ENCODE data around the gene ROR1.

The ROR1 gene

DNA sequence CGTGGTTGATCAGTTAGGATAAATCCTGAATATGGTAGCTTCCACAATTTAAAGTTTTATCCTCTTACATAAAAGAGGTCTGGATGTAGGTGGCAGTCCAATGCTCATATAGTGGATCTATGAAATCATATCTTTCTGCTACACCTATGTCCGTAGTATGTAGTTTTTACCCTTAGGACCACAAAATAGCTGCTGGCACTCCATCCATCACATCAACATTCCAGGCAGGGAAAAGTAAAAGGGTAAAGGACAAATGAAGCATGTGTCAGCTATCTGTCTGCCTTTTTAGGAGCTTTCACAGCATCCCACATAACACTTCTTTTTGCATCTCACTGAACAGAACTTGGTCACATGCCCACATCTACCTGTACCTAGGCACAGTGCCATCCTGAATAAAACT lies 184.7 kb downstream of the ROR1 start:
- Histone ChIP-seq H3K9ac (ENCODE audit: low read depth, low read length) (no peak overlapping the region), H3K4me3 (ENCODE audit: low read depth, low read length) (no peak overlapping the region), H3K27me3 (ENCODE audit: control insufficient read depth, insufficient read depth, low read length) (no peaks in the 10 kb centered on the region), H3K9me3 (ENCODE audit: control insufficient read depth, insufficient read depth, low read length) (peaks cover 6% of the 10 kb centered on the region), H3K36me3 (ENCODE audit: control insufficient read depth, insufficient read depth, low read length) (no peaks in the 10 kb centered on the region), H3K4me1 (ENCODE audit: control insufficient read depth, insufficient read depth, low read length) (no peaks in the 10 kb centered on the region)

DNA sequence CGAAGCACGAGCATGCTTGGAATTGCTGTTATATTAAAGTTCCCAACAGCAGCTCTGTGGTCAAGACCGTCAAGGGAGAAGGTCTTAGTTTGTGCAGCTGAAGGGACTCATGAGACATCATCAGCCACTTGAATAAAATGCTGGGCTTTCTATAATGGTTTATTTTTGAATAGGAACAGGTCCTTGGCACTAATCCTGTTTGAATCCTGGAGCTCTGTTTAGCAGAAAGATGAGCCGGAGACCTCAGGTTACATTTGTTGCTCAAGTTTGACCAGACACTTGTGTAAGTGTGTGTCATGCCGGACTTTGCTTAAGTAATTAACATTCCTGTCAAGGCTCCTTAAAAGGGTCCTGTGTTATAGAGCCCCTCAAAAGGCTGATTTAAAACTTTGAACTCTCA lies 186.5 kb downstream of the ROR1 start:
- no peak overlapping the region for H3K4me3 ChIP-seq (ENCODE audit: low read depth, low read length)
- H3K9me3 ChIP-seq (ENCODE audit: control insufficient read depth, insufficient read depth, low read length) = no peaks in the 10 kb centered on the region
- no peaks in the 10 kb centered on the region for H3K36me3 ChIP-seq (ENCODE audit: control insufficient read depth, insufficient read depth, low read length)
- no peaks in the 10 kb centered on the region for H3K4me1 ChIP-seq (ENCODE audit: control insufficient read depth, insufficient read depth, low read length)
- no peaks in the 10 kb centered on the region for H3K27me3 ChIP-seq (ENCODE audit: control insufficient read depth, insufficient read depth, low read length)
- no peak overlapping the region for H3K9ac ChIP-seq (ENCODE audit: low read depth, low read length)

DNA sequence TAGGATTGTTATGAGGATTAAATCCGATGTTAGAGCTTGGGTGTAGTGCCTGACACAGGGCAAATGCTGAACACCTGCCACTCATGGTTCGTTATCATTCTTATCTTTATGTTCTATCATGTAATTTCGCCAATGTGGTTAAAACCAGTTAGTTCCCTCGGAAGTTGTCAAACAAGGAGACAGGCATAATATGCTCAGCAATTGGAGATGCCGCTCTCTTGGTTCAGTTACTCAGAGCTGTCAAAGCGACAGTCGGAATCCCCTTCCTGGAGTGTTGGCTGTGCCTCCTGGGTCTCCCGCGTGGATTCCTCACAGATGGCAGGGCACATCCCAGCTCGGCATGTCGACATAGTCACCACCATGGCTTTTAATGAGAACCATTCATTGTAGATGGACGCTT lies 192.2 kb downstream of the ROR1 start:
- no peaks in the 10 kb centered on the region for H3K27me3 ChIP-seq (ENCODE audit: control insufficient read depth, insufficient read depth, low read length)
- no peak overlapping the region for H3K9ac ChIP-seq (ENCODE audit: low read depth, low read length)
- H3K9me3 ChIP-seq (ENCODE audit: control insufficient read depth, insufficient read depth, low read length) = no peaks in the 10 kb centered on the region
- H3K4me3 ChIP-seq (ENCODE audit: low read depth, low read length) = no peak overlapping the region
- peaks cover 2% of the 10 kb centered on the region for H3K4me1 ChIP-seq (ENCODE audit: control insufficient read depth, insufficient read depth, low read length)
- no peaks in the 10 kb centered on the region for H3K36me3 ChIP-seq (ENCODE audit: control insufficient read depth, insufficient read depth, low read length)

DNA sequence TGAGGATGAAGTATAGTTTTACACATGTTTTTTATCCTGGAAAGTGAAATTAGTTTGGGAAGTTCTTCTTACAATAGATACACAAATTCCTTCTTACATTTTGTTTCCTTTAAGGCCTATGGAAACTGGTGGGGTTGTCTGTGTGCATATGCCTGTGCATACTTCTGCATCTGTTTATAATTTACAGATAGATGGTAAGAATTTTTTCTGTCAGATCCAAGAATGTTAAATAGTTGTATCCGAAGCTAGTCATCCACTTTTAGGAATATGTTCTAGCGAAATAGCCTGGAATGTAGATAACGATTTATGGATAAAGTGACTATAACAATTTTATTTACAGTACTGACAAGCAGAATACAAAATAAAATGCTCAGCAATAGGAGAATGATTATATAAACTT lies 194.1 kb downstream of the ROR1 start:
- H3K27me3 ChIP-seq (ENCODE audit: control insufficient read depth, insufficient read depth, low read length) = no peaks in the 10 kb centered on the region
- H3K9ac ChIP-seq (ENCODE audit: low read depth, low read length) = no peak overlapping the region
- peaks cover 2% of the 10 kb centered on the region for H3K4me1 ChIP-seq (ENCODE audit: control insufficient read depth, insufficient read depth, low read length)
- H3K4me3 ChIP-seq (ENCODE audit: low read depth, low read length) = no peak overlapping the region
- H3K36me3 ChIP-seq (ENCODE audit: control insufficient read depth, insufficient read depth, low read length) = no peaks in the 10 kb centered on the region
- H3K9me3 ChIP-seq (ENCODE audit: control insufficient read depth, insufficient read depth, low read length) = no peaks in the 10 kb centered on the region

DNA sequence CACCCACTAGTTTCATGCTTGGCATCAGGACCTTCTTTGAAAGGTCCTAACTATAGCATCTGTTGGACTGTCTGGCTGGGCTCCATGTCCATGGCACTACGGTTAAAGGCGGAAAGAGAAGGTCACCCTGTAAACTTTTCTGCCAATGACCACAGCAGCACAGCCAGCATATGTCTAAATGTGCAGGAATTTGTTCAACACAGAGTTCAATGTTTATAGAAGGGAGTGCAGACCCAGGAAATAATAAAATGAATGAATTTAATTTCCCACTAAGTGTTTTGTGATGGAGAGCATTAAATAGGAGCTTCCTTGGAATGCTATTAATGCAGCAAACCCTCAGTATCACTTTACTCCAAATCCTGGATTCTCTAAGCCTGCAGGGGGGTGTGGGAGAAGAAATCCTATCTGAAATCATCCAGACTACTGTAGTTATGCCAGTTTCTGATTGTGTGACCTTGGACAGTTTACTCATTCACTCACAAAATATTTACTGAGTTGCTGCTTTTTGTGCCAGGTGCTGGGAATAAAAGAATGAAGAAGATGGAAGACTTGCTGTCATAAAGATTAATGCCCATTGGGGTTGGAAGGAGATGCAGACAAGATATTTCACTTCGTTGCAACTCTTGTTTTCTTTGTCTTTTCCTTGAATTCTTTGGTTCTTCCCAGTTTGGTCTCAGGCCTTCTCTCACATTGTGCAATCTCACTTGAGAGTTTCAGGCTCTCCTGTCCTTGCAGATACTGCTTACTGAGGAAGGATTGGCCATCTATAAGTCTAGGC lies 195.0 kb downstream of the ROR1 start:
- Histone ChIP-seq H3K36me3 (ENCODE audit: control insufficient read depth, insufficient read depth, low read length) (no peaks in the 10 kb centered on the region), H3K27me3 (ENCODE audit: control insufficient read depth, insufficient read depth, low read length) (no peaks in the 10 kb centered on the region)

DNA sequence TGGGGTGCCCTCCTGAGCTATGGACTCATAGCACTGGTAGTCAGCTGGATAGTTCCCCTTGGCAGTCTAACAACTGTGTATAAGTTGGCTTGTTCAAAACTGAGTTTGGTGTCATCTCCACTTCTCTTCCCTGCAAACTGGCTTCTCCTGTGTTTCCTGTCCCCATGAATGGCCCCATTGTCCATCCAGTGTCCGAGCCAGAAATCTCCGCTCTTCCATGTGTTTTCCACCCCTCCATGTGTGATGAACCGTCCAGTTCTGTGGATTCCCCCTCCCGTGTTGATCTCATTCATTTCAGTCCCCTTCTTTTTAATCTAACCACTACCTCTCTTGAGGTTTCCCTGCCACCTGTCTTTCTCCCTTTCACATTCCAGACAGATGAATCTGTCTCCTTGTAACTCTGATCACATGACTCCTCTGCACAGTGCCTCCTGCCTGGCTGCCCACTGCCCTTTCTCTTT lies 195.7 kb downstream of the ROR1 start:
- Histone ChIP-seq H3K4me3 (ENCODE audit: low read depth, low read length) (no peak overlapping the region), H3K9me3 (ENCODE audit: control insufficient read depth, insufficient read depth, low read length) (no peaks in the 10 kb centered on the region), H3K4me1 (ENCODE audit: control insufficient read depth, insufficient read depth, low read length) (peaks cover 2% of the 10 kb centered on the region), H3K27me3 (ENCODE audit: control insufficient read depth, insufficient read depth, low read length) (no peaks in the 10 kb centered on the region), H3K36me3 (ENCODE audit: control insufficient read depth, insufficient read depth, low read length) (no peaks in the 10 kb centered on the region), H3K9ac (ENCODE audit: low read depth, low read length) (no peak overlapping the region)

More for the DNA sequence above, 195.0 kb downstream of the ROR1 start:
- H3K9me3 ChIP-seq (ENCODE audit: control insufficient read depth, insufficient read depth, low read length) = no peaks in the 10 kb centered on the region
- no peak overlapping the region for H3K9ac ChIP-seq (ENCODE audit: low read depth, low read length)
- no peak overlapping the region for H3K4me3 ChIP-seq (ENCODE audit: low read depth, low read length)
- H3K4me1 ChIP-seq (ENCODE audit: control insufficient read depth, insufficient read depth, low read length) = peaks cover 2% of the 10 kb centered on the region

DNA sequence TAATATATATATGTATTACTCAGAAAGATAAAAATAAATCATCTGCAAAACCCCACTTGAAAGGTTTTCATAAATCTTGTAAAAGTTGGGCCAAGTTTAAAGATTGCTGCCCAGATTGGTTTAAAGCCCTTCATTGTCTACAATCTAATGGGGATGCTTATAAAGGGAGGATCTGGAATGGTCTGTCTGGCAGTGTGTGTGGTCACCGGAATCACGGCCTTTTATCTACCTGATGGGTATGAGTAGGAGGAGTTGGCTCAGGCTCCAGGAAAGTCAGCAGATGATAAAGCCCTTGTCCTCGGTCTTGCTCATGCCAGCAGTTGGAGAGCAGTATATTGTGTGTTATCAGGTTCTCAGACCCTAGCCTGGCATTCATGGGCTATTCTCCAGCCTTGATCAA lies 197.7 kb downstream of the ROR1 start:
- H3K4me3 ChIP-seq (ENCODE audit: low read depth, low read length) = no peak overlapping the region
- no peak overlapping the region for H3K9ac ChIP-seq (ENCODE audit: low read depth, low read length)
- H3K4me1 ChIP-seq (ENCODE audit: control insufficient read depth, insufficient read depth, low read length) = no peaks in the 10 kb centered on the region
- no peaks in the 10 kb centered on the region for H3K36me3 ChIP-seq (ENCODE audit: control insufficient read depth, insufficient read depth, low read length)
- H3K27me3 ChIP-seq (ENCODE audit: control insufficient read depth, insufficient read depth, low read length) = no peaks in the 10 kb centered on the region
- no peaks in the 10 kb centered on the region for H3K9me3 ChIP-seq (ENCODE audit: control insufficient read depth, insufficient read depth, low read length)

DNA sequence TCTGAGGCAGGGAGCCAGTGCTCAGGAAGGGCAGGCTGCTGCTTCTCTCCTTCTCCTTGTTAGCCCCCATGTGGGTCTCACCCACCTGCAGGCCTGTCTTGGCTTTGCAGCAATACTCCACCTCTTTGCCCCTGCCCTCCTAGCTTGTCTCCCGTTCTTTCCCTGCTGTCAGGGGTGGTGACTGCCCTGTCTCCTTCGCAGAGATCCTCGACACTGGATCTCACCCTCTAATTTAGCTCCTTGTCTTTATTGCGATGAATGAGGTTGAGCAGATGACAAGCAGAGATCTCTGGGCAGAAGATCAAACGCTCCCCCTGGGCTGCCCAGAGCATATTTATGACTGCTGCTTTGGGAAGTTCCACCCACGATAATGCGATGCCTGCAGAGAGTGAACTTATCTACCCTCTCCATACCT lies 199.2 kb downstream of the ROR1 start:
- Histone ChIP-seq H3K27me3 (ENCODE audit: control insufficient read depth, insufficient read depth, low read length) (no peaks in the 10 kb centered on the region), H3K9me3 (ENCODE audit: control insufficient read depth, insufficient read depth, low read length) (no peaks in the 10 kb centered on the region), H3K9ac (ENCODE audit: low read depth, low read length) (no peak overlapping the region), H3K36me3 (ENCODE audit: control insufficient read depth, insufficient read depth, low read length) (no peaks in the 10 kb centered on the region), H3K4me3 (ENCODE audit: low read depth, low read length) (no peak overlapping the region), H3K4me1 (ENCODE audit: control insufficient read depth, insufficient read depth, low read length) (no peaks in the 10 kb centered on the region)

DNA sequence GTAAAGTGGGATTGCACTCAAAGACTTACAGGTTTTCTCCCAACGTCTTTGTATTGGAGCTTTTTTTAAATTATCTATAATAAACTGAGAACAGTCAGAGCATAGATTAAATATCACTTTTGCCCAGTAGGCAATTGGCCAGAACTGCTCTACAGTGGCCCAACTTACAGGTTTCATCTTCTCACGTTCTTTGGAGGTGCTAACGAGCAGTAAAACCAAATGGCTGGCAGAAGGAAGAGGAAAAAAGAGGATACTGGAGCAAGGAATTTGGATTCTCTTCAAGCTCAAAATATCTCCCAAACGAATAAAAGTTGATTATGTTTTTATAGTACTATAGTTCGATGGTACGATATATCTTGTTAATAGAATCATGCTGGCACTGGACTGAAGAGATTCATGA lies 201.1 kb downstream of the ROR1 start:
- no peak overlapping the region for H3K4me3 ChIP-seq (ENCODE audit: low read depth, low read length)
- no peaks in the 10 kb centered on the region for H3K4me1 ChIP-seq (ENCODE audit: control insufficient read depth, insufficient read depth, low read length)
- no peak overlapping the region for H3K9ac ChIP-seq (ENCODE audit: low read depth, low read length)
- H3K27me3 ChIP-seq (ENCODE audit: control insufficient read depth, insufficient read depth, low read length) = no peaks in the 10 kb centered on the region
- no peaks in the 10 kb centered on the region for H3K36me3 ChIP-seq (ENCODE audit: control insufficient read depth, insufficient read depth, low read length)
- no peaks in the 10 kb centered on the region for H3K9me3 ChIP-seq (ENCODE audit: control insufficient read depth, insufficient read depth, low read length)

DNA sequence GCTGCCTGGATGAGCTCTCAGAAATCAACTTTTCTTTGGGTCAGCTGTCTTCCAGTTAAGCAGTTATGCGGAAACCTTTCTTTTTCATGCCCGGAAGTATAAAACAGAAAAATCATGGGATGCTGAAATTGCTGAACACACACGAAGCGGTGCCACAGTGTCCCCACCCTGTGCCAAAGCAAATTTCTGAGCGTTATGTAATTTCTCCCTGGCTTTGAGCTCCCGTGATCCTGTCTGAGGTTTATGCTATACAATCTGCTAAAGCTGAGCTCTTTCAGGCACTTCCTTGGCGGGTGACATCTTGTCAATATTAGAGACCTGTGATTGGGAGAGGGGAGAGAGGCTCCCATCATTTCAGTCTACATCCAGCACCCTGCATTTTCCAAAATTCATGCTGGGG lies 201.7 kb downstream of the ROR1 start:
- no peaks in the 10 kb centered on the region for H3K4me1 ChIP-seq (ENCODE audit: control insufficient read depth, insufficient read depth, low read length)
- no peaks in the 10 kb centered on the region for H3K9me3 ChIP-seq (ENCODE audit: control insufficient read depth, insufficient read depth, low read length)
- H3K36me3 ChIP-seq (ENCODE audit: control insufficient read depth, insufficient read depth, low read length) = no peaks in the 10 kb centered on the region
- H3K4me3 ChIP-seq (ENCODE audit: low read depth, low read length) = no peak overlapping the region
- H3K27me3 ChIP-seq (ENCODE audit: control insufficient read depth, insufficient read depth, low read length) = no peaks in the 10 kb centered on the region
- no peak overlapping the region for H3K9ac ChIP-seq (ENCODE audit: low read depth, low read length)

DNA sequence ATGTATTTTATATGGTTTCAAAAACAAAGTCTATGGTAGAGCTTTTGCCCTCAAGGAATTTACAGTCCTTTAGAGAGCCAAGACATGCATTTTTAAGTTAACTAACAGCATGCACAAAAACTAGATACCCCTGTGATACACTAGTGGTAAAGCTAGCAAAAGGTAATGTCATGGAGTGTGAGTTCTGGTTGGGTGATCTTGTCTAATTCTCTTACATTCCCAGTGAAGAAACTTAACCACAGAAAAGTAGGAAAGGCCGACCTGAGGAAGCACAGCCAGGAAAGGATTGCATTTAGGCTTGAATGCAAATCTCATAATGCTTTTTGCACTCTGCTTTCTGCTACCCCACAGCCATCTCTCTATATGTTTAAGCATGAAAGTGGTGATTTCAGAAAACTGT lies 202.2 kb downstream of the ROR1 start:
- Histone ChIP-seq H3K36me3 (ENCODE audit: control insufficient read depth, insufficient read depth, low read length) (no peaks in the 10 kb centered on the region), H3K9me3 (ENCODE audit: control insufficient read depth, insufficient read depth, low read length) (no peaks in the 10 kb centered on the region), H3K9ac (ENCODE audit: low read depth, low read length) (no peak overlapping the region), H3K4me3 (ENCODE audit: low read depth, low read length) (no peak overlapping the region), H3K4me1 (ENCODE audit: control insufficient read depth, insufficient read depth, low read length) (no peaks in the 10 kb centered on the region), H3K27me3 (ENCODE audit: control insufficient read depth, insufficient read depth, low read length) (no peaks in the 10 kb centered on the region)

DNA sequence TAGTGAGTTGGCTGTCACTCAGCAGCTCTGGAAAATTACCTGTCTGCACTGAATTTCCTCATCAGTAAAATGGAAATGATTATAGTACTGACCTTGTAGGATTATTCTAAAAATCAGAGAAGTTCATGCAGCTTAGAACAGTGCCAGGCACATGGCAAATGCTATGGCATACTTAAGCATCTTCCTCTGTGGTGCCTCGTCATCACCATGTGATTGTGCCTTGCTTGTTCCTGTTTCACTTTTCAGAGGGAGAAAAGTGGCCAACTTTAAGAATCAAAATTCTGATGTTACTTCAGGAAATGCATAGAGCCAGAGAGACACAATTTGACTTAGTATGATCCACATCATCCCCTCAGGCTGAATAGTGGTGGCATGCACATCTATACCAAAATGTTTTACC lies 203.6 kb downstream of the ROR1 start:
- no peaks in the 10 kb centered on the region for H3K36me3 ChIP-seq (ENCODE audit: control insufficient read depth, insufficient read depth, low read length)
- no peak overlapping the region for H3K9ac ChIP-seq (ENCODE audit: low read depth, low read length)
- no peaks in the 10 kb centered on the region for H3K4me1 ChIP-seq (ENCODE audit: control insufficient read depth, insufficient read depth, low read length)
- no peaks in the 10 kb centered on the region for H3K27me3 ChIP-seq (ENCODE audit: control insufficient read depth, insufficient read depth, low read length)
- H3K4me3 ChIP-seq (ENCODE audit: low read depth, low read length) = no peak overlapping the region
- no peaks in the 10 kb centered on the region for H3K9me3 ChIP-seq (ENCODE audit: control insufficient read depth, insufficient read depth, low read length)
